HCT116 (cell line): Measurements from ENCODE around the gene ABCD1. TPM values are rescaled to one million over a fixed set of nuclear protein-coding genes. Genes with fewer than 3 reads are reported as not detected.

Source experiments
- ATAC-seq: fragments of 200-7000 bp; cut with Tn5 transposase; 2 replicates; pipeline ENCODE4 v1.9.1; 2020; ENCODE audit warnings: mild to moderate bottlenecking, moderate library complexity
- BruUV-seq: library from RNA; stranded (reverse); fragments of 400-500 nt; replicated peaks from 2 replicates; lab custom pipeline; 2021; lab: Mats Ljungman, UMichigan
- CTCF ChIA-PET: fragments of 300-600 bp; sonication (Branson Sonifier 250); formaldehyde crosslinking; loops from one replicate; lab custom pipeline; 2021; ENCODE audit warnings: antibody characterized with exemption; lab: Charles Lee
- POLR2A ChIA-PET: fragments of 300-600, 350-600 bp; sonication (Branson Sonifier 250); formaldehyde crosslinking; loops from one replicate; lab custom pipeline; 2021; ENCODE audit warnings: antibody characterized with exemption; lab: Charles Lee
- RAD21 ChIA-PET, 2 experiments: fragments of 300-600 bp; sonication (Branson Sonifier 250); formaldehyde crosslinking; loops; one replicate each; lab custom pipeline; 2023; ENCODE audit warnings: low total read pairs in 2 of 2; ENCODE audit not compliant: uncharacterized antibody in 2 of 2, unreplicated experiment in 2 of 2, low non-redundant PET in 1 of 2; lab: Charles Lee
- DNase-seq: peaks from one replicate; pipeline ENCODE4 v3.0.0-alpha.2; 2010; ENCODE audit warnings: low read depth, low spot score
- H2AFZ ChIP-seq: fragments of 200-600 bp; shearing (Covaris generic), sonication (generic); 2 replicates; pipeline ENCODE4 v1.6.1; 2017; ENCODE audit warnings: low read depth, mixed run types, mixed read lengths, antibody characterized with exemption, low read length; ENCODE audit not compliant: poor library complexity, severe bottlenecking
- H3K27ac ChIP-seq: 2 replicates; pipeline ENCODE4 v1.5.1; 2012; ENCODE audit warnings: low read depth, low read length
- H3K27me3 ChIP-seq: fragments of 200-600 bp; sonication (generic); 2 replicates; pipeline ENCODE4 v1.6.1; 2016; ENCODE audit warnings: mixed run types, low read length, mixed read lengths; ENCODE audit not compliant: insufficient read depth
- H3K36me3 ChIP-seq, 2 experiments: fragments of 200-500 bp in 1 of 2; fragments of 200-600 bp in 1 of 2; sonication (Bioruptor generic) in 1 of 2; sonication (generic) in 1 of 2; 2 replicates each; pipeline versions ENCODE4 v1.5.1 to v1.6.1; 2014 to 2016; ENCODE audit warnings: low read length in 2 of 2, inconsistent platforms in 1 of 2, mixed read lengths in 1 of 2, mixed run types in 1 of 2; ENCODE audit not compliant: insufficient read depth in 2 of 2, control insufficient read depth in 1 of 2
- H3K4me1 ChIP-seq, 2 experiments: fragments of 200-600 bp in 1 of 2; sonication (generic) in 1 of 2; 2 replicates each; pipeline versions ENCODE4 v1.5.1 to v1.6.1; 2012 to 2017; ENCODE audit warnings: low read length in 2 of 2, inconsistent platforms in 1 of 2, mild to moderate bottlenecking in 1 of 2, mixed read lengths in 1 of 2, mixed run types in 1 of 2, moderate library complexity in 1 of 2; ENCODE audit not compliant: insufficient read depth in 2 of 2, control insufficient read depth in 1 of 2
- H3K4me2 ChIP-seq: fragments of 200-600 bp; sonication (generic); 2 replicates; pipeline ENCODE4 v1.6.1; 2017; ENCODE audit warnings: mixed run types, low read length, mixed read lengths
- H3K4me3 ChIP-seq, 2 experiments: fragments of 200-600 bp in 1 of 2; sonication (generic) in 1 of 2; replicated peaks in 1 of 2; 2 replicates each; pipeline ENCODE4 v1.5.1; 2011 to 2016; ENCODE audit warnings: low read length in 2 of 2, control low read depth in 1 of 2, low read depth in 1 of 2, mild to moderate bottlenecking in 1 of 2, mixed read lengths in 1 of 2, mixed run types in 1 of 2
- H3K79me2 ChIP-seq: fragments of 200-600 bp; sonication (generic); 2 replicates; pipeline ENCODE4 v1.6.1; 2017; ENCODE audit warnings: mild to moderate bottlenecking, mixed run types, low read length, moderate library complexity, mixed read lengths; ENCODE audit not compliant: insufficient read depth
- H3K9ac ChIP-seq: fragments of 200-600 bp; sonication (generic); 2 replicates; pipeline ENCODE4 v1.6.1; 2016; ENCODE audit warnings: low read length, mixed read lengths
- H3K9me2 ChIP-seq: fragments of 200-600 bp; sonication (generic), shearing (Covaris generic); 2 replicates; pipeline ENCODE4 v1.6.1; 2017; ENCODE audit warnings: mixed run types, mild to moderate bottlenecking, moderate library complexity; ENCODE audit not compliant: insufficient read depth
- H3K9me3 ChIP-seq, 2 experiments: fragments of 200-500 bp in 1 of 2; fragments of 200-600 bp in 1 of 2; sonication (Bioruptor generic) in 1 of 2; sonication (generic) in 1 of 2; 2 replicates each; pipeline ENCODE4 v1.6.1; 2014 to 2017; ENCODE audit warnings: low read length in 2 of 2, mixed read lengths in 2 of 2, inconsistent platforms in 1 of 2, low read depth in 1 of 2, mild to moderate bottlenecking in 1 of 2, mixed run types in 1 of 2, moderate library complexity in 1 of 2; ENCODE audit not compliant: control insufficient read depth in 1 of 2, insufficient read depth in 1 of 2
- H4K20me1 ChIP-seq: fragments of 200-600 bp; sonication (generic), shearing (Covaris generic); 2 replicates; pipeline ENCODE4 v1.6.1; 2017; ENCODE audit warnings: mixed run types, mild to moderate bottlenecking, moderate library complexity; ENCODE audit not compliant: insufficient read depth
- ATF3 ChIP-seq: IDR thresholded peaks from 2 replicates; pipeline ENCODE4 v1.6.1; 2012
- CBX3 ChIP-seq: IDR thresholded peaks from 2 replicates; pipeline ENCODE4 v1.6.1; 2012; ENCODE audit warnings: low read depth
- ELF1 ChIP-seq: IDR thresholded peaks from 2 replicates; pipeline ENCODE4 v1.6.1; 2012; ENCODE audit warnings: low read depth, borderline replicate concordance
- EZH2 ChIP-seq: fragments of 200-600 bp; sonication (generic); IDR thresholded peaks from 2 replicates; pipeline ENCODE4 v1.6.1; 2017; ENCODE audit warnings: antibody characterized with exemption, mixed run types
- EZH2phosphoT487 ChIP-seq: fragments of 200-600 bp; IDR thresholded peaks from 2 replicates; pipeline ENCODE4 v1.6.1; 2018; ENCODE audit warnings: antibody characterized with exemption, borderline replicate concordance
- FOSL1 ChIP-seq: IDR thresholded peaks from 2 replicates; pipeline ENCODE4 v1.6.1; 2012; ENCODE audit warnings: low read depth
- POLR2A ChIP-seq: IDR thresholded peaks from 2 replicates; pipeline ENCODE4 v1.7.0; 2011; ENCODE audit warnings: borderline replicate concordance; ENCODE audit not compliant: insufficient read depth, insufficient read length; ENCODE audit errors: extremely low read depth
- RAD21 ChIP-seq: IDR thresholded peaks from 2 replicates; pipeline ENCODE4 v1.6.1; 2012; ENCODE audit warnings: low read depth, mild to moderate bottlenecking
- SIN3A ChIP-seq: IDR thresholded peaks from 2 replicates; pipeline ENCODE4 v1.6.1; 2012; ENCODE audit warnings: low read depth
- SP1 ChIP-seq: IDR thresholded peaks from 2 replicates; pipeline ENCODE4 v1.6.1; 2012; ENCODE audit warnings: low read depth
- SRF ChIP-seq: IDR thresholded peaks from 2 replicates; pipeline ENCODE4 v1.6.1; 2012; ENCODE audit warnings: low read depth
- ZFX ChIP-seq: fragments of 450-650 bp; IDR thresholded peaks from 2 replicates; pipeline ENCODE4 v1.6.1; 2017
- intact Hi-C: fragments of 100-400 bp; cut with micrococcal nuclease; formaldehyde crosslinking; loops from 2 replicates; pipeline ENCODE4 v1.10.0; 2022
- total RNA-seq: library from RNA; stranded (reverse); gene quantifications from one replicate; pipeline ENCODE4 v1.2.1, GENCODE V29; 2021; ENCODE audit not compliant: unreplicated experiment
- TF ChIP-seq, protein P1 (sequence below): IDR thresholded peaks from 2 replicates; pipeline ENCODE4 v1.6.1; 2012
- TF ChIP-seq, protein P2 (sequence below): IDR thresholded peaks from 2 replicates; pipeline ENCODE4 v1.6.1; 2011; ENCODE audit warnings: mild to moderate bottlenecking, low read length, moderate library complexity; ENCODE audit not compliant: insufficient replicate concordance; ENCODE audit errors: extremely low read depth
- TF ChIP-seq, protein P3 (sequence below), 3 experiments: fragments of 200-600 bp in 1 of 3; sonication (generic) in 1 of 3; IDR thresholded peaks in 2 of 3; conservative IDR thresholded peaks in 1 of 3; 2 replicates each; pipeline ENCODE4 v1.5.1; 2012 to 2017; ENCODE audit warnings: low read depth in 2 of 3, low read length in 2 of 3, antibody characterized with exemption in 1 of 3, borderline replicate concordance in 1 of 3, control low read depth in 1 of 3, mild to moderate bottlenecking in 1 of 3, mixed read lengths in 1 of 3, mixed run types in 1 of 3, moderate library complexity in 1 of 3; ENCODE audit not compliant: insufficient read depth in 1 of 3

ABCD1 gene
- total RNA-seq, 1 experiment from 2014 or later = 7.1 TPM

- TF ChIP-seq CBX3 (no peak), SP1 (no peak), ATF3 (no peak), POLR2A (no peak), EZH2phosphoT487 (no peak), RAD21 (no peak), ELF1 (no peak), SIN3A (no peak), EZH2 (no peak), FOSL1 (no peak), SRF (no peak), ZFX (no peak)
- TF ChIP-seq, protein P1, sequence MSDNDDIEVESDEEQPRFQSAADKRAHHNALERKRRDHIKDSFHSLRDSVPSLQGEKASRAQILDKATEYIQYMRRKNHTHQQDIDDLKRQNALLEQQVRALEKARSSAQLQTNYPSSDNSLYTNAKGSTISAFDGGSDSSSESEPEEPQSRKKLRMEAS = no peak
- TF ChIP-seq, protein P2, sequence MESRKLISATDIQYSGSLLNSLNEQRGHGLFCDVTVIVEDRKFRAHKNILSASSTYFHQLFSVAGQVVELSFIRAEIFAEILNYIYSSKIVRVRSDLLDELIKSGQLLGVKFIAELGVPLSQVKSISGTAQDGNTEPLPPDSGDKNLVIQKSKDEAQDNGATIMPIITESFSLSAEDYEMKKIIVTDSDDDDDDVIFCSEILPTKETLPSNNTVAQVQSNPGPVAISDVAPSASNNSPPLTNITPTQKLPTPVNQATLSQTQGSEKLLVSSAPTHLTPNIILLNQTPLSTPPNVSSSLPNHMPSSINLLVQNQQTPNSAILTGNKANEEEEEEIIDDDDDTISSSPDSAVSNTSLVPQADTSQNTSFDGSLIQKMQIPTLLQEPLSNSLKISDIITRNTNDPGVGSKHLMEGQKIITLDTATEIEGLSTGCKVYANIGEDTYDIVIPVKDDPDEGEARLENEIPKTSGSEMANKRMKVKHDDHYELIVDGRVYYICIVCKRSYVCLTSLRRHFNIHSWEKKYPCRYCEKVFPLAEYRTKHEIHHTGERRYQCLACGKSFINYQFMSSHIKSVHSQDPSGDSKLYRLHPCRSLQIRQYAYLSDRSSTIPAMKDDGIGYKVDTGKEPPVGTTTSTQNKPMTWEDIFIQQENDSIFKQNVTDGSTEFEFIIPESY = no peak
- TF ChIP-seq, protein P3, sequence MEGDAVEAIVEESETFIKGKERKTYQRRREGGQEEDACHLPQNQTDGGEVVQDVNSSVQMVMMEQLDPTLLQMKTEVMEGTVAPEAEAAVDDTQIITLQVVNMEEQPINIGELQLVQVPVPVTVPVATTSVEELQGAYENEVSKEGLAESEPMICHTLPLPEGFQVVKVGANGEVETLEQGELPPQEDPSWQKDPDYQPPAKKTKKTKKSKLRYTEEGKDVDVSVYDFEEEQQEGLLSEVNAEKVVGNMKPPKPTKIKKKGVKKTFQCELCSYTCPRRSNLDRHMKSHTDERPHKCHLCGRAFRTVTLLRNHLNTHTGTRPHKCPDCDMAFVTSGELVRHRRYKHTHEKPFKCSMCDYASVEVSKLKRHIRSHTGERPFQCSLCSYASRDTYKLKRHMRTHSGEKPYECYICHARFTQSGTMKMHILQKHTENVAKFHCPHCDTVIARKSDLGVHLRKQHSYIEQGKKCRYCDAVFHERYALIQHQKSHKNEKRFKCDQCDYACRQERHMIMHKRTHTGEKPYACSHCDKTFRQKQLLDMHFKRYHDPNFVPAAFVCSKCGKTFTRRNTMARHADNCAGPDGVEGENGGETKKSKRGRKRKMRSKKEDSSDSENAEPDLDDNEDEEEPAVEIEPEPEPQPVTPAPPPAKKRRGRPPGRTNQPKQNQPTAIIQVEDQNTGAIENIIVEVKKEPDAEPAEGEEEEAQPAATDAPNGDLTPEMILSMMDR (IDR thresholded peaks at IDR 0.05 in 2 of 3, conservative IDR thresholded peaks at IDR 0.05 in 1 of 3; ENCODE audit: borderline replicate concordance in 1 of 3, insufficient read depth in 1 of 3, low read depth in 2 of 3, low read length in 2 of 3) = no peak
- TF ChIP-seq, all 23 proteins: peak for 0
- H4K20me1 ChIP-seq = no peaks in the 10 kb centered on the region
- RAD21 ChIA-PET = no interaction called here
- intact Hi-C loops = no loop called here
- H3K9me3 ChIP-seq = no peaks in the 10 kb centered on the region
- no peak overlapping the region for H2AFZ ChIP-seq
- no peak overlapping the region for H3K4me3 ChIP-seq
- no peaks in the 10 kb centered on the region for H3K27me3 ChIP-seq
- POLR2A ChIA-PET = no interaction called here
- H3K4me2 ChIP-seq = no peak overlapping the region
- H3K4me1 ChIP-seq = peaks cover 4% of the 10 kb centered on the region in 2 experiments; a peak in 1 of 4 replicates
- no peak overlapping the region for H3K27ac ChIP-seq
- CTCF ChIA-PET = no interaction called here
- H3K79me2 ChIP-seq = peaks cover 43% of the 10 kb centered on the region
- no peak overlapping the region for H3K9ac ChIP-seq
- BruUV-seq = no TSS peak
- H3K9me2 ChIP-seq = no peaks in the 10 kb centered on the region
- H3K36me3 ChIP-seq = peaks cover 25 to 34% of the 10 kb centered on the region in 2 experiments; a peak in 3 of 4 replicates
- DNase-seq = no peak
- ATAC-seq = no peak
Measured at GRCh38 chrX:153717445-153717844, 7.2 kb upstream of the ABCD1 start.
